Measurements from ENCODE around the gene DNMT3L.
"Not testable (repeated sequence)": the region's sequence is repeated elsewhere in the genome, so short reads cannot be mapped to it uniquely, and the experiment has no call there.

Gene DNMT3L

DNA sequence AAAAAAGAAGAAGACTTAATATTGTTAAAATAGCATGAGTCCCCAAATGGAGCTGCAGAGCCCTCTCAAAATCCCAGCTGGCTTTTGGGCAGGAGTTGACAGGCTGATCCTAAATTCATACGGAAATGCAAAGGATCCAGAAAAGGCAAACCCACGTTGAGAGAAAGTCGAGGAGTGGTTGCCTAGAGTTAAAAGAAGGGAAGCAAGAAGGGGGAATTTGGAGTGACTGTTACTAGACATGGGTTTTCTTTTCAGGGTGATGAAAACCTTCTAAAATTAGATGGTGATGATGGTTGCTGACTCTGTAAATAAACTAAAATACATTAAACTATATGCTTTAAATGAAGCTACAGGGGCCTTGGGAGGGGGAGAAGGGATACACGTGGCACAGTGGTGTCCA, 1.6 kb downstream of the DNMT3L start:
- H3K27me3 ChIP-seq (replicated peaks): no peaks in the 10 kb centered on the region
- no peak overlapping the region for H3K27ac ChIP-seq
- H3K4me3 ChIP-seq (ENCODE audit: low read depth, low read length): no peak overlapping the region
- TF ChIP-seq, protein P1, sequence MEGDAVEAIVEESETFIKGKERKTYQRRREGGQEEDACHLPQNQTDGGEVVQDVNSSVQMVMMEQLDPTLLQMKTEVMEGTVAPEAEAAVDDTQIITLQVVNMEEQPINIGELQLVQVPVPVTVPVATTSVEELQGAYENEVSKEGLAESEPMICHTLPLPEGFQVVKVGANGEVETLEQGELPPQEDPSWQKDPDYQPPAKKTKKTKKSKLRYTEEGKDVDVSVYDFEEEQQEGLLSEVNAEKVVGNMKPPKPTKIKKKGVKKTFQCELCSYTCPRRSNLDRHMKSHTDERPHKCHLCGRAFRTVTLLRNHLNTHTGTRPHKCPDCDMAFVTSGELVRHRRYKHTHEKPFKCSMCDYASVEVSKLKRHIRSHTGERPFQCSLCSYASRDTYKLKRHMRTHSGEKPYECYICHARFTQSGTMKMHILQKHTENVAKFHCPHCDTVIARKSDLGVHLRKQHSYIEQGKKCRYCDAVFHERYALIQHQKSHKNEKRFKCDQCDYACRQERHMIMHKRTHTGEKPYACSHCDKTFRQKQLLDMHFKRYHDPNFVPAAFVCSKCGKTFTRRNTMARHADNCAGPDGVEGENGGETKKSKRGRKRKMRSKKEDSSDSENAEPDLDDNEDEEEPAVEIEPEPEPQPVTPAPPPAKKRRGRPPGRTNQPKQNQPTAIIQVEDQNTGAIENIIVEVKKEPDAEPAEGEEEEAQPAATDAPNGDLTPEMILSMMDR (IDR thresholded peaks at IDR 0.05; ENCODE audit: low read depth, low read length, missing control alignments): no peak
- no peak for DNase-seq
- H3K36me3 ChIP-seq (replicated peaks): no peaks in the 10 kb centered on the region
- in situ Hi-C loops (cut with HindIII; ENCODE audit: low pct_ligation_motif_present, low sequenced_read_pairs): no loop called here

DNA sequence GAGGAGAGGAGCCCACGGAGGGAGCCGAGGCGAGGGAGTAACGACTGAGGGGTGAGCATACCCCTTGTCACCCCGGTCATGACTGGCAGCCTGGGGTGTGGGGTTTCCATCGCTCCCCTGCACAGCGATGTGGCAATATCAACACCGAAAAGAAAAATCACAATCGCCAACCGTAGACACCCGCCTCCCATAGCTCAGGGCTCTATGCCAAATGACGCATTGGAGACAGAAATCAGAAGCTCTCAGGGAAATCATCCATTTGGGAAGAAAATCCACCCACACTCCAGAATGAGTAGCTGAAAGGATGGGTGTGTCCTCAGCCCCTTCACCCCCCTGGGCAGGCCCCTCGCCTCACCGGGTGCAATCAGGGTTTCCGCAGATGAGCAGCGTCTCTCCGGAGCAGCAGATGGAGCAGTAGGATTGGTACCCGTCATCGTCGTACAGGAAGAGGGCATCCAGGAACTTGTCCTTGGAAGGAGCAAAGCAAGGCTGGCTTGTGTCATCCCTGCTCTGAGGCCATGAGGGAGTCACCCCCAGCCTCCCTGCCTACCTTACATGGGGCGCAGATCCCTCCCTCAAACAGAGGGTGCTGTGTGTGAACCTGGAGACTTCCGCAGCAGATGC, 2.5 kb downstream of the DNMT3L start:
- DNase-seq: no peak
- no peak overlapping the region for H3K27ac ChIP-seq
- H3K27me3 ChIP-seq (replicated peaks): no peaks in the 10 kb centered on the region
- in situ Hi-C loops (cut with HindIII; ENCODE audit: low pct_ligation_motif_present, low sequenced_read_pairs): no loop called here
- TF ChIP-seq, protein P1 (IDR thresholded peaks at IDR 0.05; ENCODE audit: low read depth, low read length, missing control alignments): no peak
- no peaks in the 10 kb centered on the region for H3K36me3 ChIP-seq (replicated peaks)
- no peak overlapping the region for H3K4me3 ChIP-seq (ENCODE audit: low read depth, low read length)

DNA sequence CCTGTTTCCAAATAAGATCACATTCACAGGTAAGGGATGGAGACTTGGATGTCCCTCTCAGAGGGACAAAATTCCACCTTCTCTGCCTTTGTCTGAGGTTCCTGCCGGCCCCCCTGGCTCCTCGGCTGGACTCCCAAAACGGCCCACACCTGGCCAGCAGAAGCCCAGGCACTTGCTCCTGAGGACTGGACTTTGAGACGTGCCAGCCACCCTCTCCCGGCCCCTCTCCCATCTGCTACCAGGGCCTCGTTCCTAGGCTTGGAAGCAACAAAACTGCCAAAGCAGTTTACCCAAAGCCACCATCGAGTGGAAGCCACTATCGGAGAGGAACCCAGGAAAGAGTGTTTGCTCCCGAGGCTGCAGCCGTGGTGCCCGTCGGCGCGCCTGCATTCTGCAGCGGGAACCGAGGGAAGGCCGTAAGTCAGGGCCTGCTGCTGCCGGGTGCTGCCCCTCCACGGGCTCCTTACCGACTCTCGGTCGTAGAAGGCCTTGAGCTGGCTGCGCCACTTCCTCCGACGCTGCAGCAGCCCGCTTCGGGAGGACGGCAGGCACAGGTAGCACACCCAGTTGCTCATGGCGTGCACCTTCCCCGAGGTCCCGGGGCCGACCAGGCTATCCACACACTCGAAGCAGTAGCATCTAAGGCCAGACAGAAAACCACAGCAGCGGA, 3.5 kb downstream of the DNMT3L start:
- in situ Hi-C loops (cut with HindIII; ENCODE audit: low pct_ligation_motif_present, low sequenced_read_pairs): no loop called here

DNA sequence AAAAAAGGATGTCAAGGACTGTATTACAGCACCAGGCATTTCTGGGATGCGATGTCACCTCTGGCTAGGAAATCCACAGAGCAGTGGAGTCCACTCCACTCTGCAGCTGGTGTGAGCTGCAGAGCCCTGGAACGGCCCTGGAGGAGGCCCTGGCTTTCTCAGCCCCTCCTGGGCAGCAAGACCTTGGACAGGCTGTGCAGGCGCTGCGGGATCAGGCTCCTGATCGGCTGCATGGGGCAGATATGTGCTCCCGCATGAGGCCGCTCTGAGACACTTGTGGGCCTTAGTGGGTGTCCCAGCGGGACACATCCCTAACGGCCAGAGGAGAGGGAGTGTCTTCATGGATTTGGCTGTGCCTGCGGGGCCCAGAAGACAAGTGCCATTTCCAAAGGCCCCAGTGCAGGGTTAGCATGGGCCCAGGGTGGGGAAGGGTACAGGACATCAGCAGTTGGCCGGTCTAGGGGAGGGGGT, 6.2 kb downstream of the DNMT3L start:
- no peak overlapping the region for H3K4me3 ChIP-seq (ENCODE audit: low read depth, low read length)
- in situ Hi-C loops (cut with HindIII; ENCODE audit: low pct_ligation_motif_present, low sequenced_read_pairs): no loop called here
- TF ChIP-seq, protein P1 (IDR thresholded peaks at IDR 0.05; ENCODE audit: low read depth, low read length, missing control alignments): no peak
- no peaks in the 10 kb centered on the region for H3K27me3 ChIP-seq (replicated peaks)
- H3K27ac ChIP-seq: no peak overlapping the region
- H3K36me3 ChIP-seq (replicated peaks): no peaks in the 10 kb centered on the region
- no peak for DNase-seq

More for the DNA sequence above, 3.5 kb downstream of the DNMT3L start:
- TF ChIP-seq, protein P1 (IDR thresholded peaks at IDR 0.05; ENCODE audit: low read depth, low read length, missing control alignments): no peak
- no peak overlapping the region for H3K27ac ChIP-seq
- H3K4me3 ChIP-seq (ENCODE audit: low read depth, low read length): no peak overlapping the region
- H3K27me3 ChIP-seq (replicated peaks): no peaks in the 10 kb centered on the region
- H3K36me3 ChIP-seq (replicated peaks): no peaks in the 10 kb centered on the region
- no peak for DNase-seq

DNA sequence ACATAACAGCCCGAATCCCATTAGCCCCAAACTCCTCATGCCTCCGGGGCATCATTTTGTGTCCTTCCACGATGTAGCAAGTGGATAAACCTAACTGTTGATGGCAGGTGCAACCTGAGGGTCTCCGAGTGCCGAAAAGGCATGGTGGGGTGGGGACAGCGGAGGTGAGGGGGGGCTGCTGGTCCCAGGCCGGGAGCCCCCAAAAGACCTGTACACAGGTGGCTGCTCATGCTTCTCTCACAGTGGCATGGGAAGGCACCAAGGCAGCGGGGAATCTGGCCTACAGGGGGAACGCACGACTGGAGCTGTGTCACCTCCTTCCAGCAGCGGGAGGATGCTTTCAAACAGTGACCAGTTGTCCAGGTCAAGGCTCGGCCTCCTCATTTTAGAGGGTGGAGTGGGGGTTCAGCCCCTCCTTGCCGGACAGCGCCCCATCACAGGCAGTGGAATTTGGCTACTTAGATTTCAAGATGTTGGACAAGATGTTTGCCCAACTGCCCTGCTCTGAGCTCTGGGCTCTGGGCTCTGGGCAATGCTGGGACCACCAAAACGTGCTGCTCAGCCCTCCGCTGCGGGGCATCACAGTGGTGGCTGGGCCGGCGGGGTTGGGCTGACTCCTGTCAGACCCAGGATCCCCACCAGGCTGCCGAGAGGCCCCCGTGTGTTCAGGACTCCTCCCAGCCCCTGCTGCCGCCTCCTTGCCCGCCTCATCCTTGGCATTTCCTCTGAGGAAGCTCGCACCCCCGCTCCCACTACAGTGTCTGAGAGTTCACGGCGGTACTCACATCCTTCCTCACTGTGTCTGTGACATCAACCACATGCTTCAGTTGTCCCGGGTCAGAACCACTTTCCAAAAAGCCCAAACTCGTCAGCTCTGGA, 7.6 kb downstream of the DNMT3L start:
- Histone ChIP-seq H3K4me3 (ENCODE audit: low read depth, low read length) (no peak overlapping the region), H3K27ac (no peak overlapping the region), H3K27me3 (replicated peaks) (no peaks in the 10 kb centered on the region), H3K36me3 (replicated peaks) (no peaks in the 10 kb centered on the region)
- TF ChIP-seq, protein P1 (IDR thresholded peaks at IDR 0.05; ENCODE audit: low read depth, low read length, missing control alignments): no peak
- in situ Hi-C loops (cut with HindIII; ENCODE audit: low pct_ligation_motif_present, low sequenced_read_pairs): no loop called here
- no peak for DNase-seq

DNA sequence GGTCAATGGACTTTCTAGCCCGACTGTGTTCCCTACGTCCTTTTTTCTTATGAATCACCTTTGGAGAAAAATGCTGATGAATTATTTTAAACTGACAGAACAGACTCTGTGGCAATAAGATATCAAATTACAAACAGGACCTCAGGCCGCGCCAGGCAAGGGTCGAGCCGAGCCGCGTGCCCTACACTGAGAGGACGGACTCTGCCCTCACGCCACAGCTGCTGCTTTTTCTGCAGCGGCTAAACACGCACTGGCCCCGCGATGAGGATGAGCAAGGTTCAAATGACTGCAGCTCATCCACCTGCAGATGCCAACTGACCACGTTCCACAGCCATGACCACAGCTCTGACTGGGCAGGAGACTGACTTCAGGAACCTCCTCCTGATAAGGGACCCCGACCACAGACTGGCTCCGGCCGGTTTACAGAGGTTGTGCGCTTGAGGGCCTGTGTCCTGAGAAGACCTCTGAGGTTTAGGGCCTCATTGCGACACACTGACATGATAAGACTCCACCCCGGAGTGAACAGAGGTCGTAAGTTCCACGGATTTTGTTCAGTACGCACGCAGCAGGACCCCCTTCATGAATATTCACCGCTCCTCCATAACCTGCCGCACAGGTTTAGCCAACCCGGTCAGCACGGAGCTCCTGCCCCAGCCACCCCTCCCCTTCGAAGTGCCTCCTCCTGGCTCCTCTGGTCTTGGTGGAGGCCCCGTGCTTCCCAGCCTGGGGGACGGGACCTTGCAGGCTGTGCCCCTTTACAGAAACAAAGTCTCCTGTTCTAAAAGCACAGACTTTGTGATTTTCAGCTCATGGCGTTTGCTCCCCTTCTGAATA, 12.3 kb downstream of the DNMT3L start:
- in situ Hi-C loops (cut with HindIII; ENCODE audit: low pct_ligation_motif_present, low sequenced_read_pairs); H3K27ac ChIP-seq; DNase-seq; H3K27me3 ChIP-seq (replicated peaks); H3K4me3 ChIP-seq (ENCODE audit: low read depth, low read length); H3K36me3 ChIP-seq (replicated peaks): not testable (repeated sequence)

DNA sequence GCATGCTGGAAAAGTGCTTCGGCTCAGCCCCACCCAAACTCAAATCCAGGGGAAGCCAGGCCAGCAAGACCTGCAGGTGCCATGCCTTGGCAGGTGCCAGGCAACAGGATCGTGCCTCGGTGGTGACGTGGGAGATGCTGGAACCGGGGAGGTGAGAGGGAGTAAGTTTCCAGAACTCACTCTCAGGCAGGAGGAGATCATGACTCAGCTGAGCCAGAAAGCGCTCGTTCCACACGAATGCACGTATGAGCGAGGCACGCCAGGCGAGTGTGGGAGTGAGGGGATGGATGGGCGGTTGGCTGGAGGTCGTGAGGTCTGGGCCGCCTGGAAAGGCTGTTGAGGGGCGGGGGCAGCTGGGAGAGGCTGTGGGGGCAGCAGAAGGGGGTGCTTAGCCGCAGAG, 13.8 kb downstream of the DNMT3L start:
- H3K4me3 ChIP-seq (ENCODE audit: low read depth, low read length); H3K36me3 ChIP-seq (replicated peaks); DNase-seq; in situ Hi-C loops (cut with HindIII; ENCODE audit: low pct_ligation_motif_present, low sequenced_read_pairs); H3K27ac ChIP-seq; H3K27me3 ChIP-seq (replicated peaks): not testable (repeated sequence)

DNA sequence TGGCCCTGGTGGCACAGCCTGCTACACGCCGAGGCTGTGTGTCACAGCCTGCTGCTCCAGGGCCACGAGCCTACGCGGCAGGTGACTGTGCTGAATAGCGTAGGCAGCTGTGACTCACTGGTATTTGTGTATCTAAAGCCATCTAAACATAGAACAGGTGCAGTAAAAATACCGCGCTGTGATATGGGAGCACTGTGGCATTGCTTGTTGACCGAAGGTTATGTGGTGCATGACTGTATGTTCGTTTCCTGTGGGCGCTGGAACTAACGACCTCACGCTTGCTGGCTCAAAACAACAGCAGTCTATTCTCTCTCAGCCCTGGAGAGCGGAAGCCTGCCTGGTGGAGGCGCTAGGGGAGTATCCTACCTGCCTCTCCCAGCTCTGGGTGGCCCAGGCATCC, 17.7 kb downstream of the DNMT3L start:
- H3K36me3 ChIP-seq (replicated peaks); DNase-seq; in situ Hi-C loops (cut with HindIII; ENCODE audit: low pct_ligation_motif_present, low sequenced_read_pairs); H3K27ac ChIP-seq; H3K27me3 ChIP-seq (replicated peaks); H3K4me3 ChIP-seq (ENCODE audit: low read depth, low read length): not testable (repeated sequence)

All from brain microvascular endothelial cell (primary cell).